ENCODE data around the gene PON1. TPM values are rescaled to one million over a fixed set of nuclear protein-coding genes. Genes with fewer than 3 reads are reported as not detected.

Gene PON1
- total and polyA plus RNA-seq, 2 of the 8 experiments (the other 6 are each of a cell fraction or from before 2014, with no cell fraction given), result not detected

- 95% methylated on average over 1 of the region's 1 CpG; no CpG with 5 or more reads in 1 of the 2 experiments for WGBS, 2 experiments (ENCODE audit: extremely low coverage in 1 of 2, insufficient coverage in 1 of 2, insufficient read length in 1 of 2, insufficient replicate concordance in 2 of 2, low coverage in 1 of 2, low lambda C conversion rate in 2 of 2, missing lambda C conversion rate in 1 of 2)
- ChIA-PET CTCF (ENCODE audit: partially characterized antibody) (no interaction called here), POLR2A (ENCODE audit: partially characterized antibody) (no interaction called here)
- Histone ChIP-seq H3K79me2 (ENCODE audit: control insufficient read depth in 1 of 2, insufficient read depth in 2 of 2, low read length in 2 of 2) (no peaks in the 10 kb centered on the region), H2BK120ac (replicated peaks; ENCODE audit: low read depth, low read length) (no peak overlapping the region), H2BK15ac (ENCODE audit: low read length) (no peak overlapping the region), H3K4ac (replicated peaks; ENCODE audit: insufficient read length, low read depth, low read length) (no peak overlapping the region), H3K56ac (replicated peaks; ENCODE audit: insufficient read length, low read depth, low read length) (no peak overlapping the region), H2BK20ac (ENCODE audit: low read length) (no peak overlapping the region), H3K9me3 (ENCODE audit: insufficient read depth in 2 of 2, low read depth in 1 of 2, low read length in 1 of 2) (no peaks in the 10 kb centered on the region), H3K23me2 (ENCODE audit: low read depth, low read length) (no peaks in the 10 kb centered on the region), H2BK5ac (ENCODE audit: low read depth, low read length) (no peak overlapping the region), H3K18ac (ENCODE audit: extremely low read depth, low read length) (no peak overlapping the region), H3K4me3 (ENCODE audit: extremely low read depth in 1 of 4, insufficient read depth in 2 of 4, low read depth in 3 of 4, low read length in 4 of 4) (no peak overlapping the region), H3K14ac (ENCODE audit: insufficient read length) (no peak overlapping the region), H3K23ac (ENCODE audit: insufficient read length) (no peak overlapping the region), H2AK5ac (ENCODE audit: low read depth, low read length) (no peak overlapping the region), H3K9ac (replicated peaks in 1 of 4; ENCODE audit: extremely low read depth in 1 of 4, low read depth in 3 of 4, low read length in 3 of 4) (no peak overlapping the region), H2AFZ (ENCODE audit: low read length) (no peak overlapping the region), H4K20me1 (replicated peaks in 1 of 2; ENCODE audit: control insufficient read depth in 1 of 2, insufficient read depth in 2 of 2, low read length in 2 of 2) (no peaks in the 10 kb centered on the region), H4K8ac (ENCODE audit: extremely low read depth, insufficient read depth, low read length) (no peak overlapping the region), H4K91ac (replicated peaks; ENCODE audit: insufficient read length, low read length) (no peak overlapping the region), H2BK12ac (ENCODE audit: low read depth, low read length) (no peak overlapping the region), H3K36me3 (ENCODE audit: control insufficient read depth in 2 of 4, insufficient read depth in 4 of 4, low read length in 3 of 4) (no peaks in the 10 kb centered on the region), H3K4me1 (replicated peaks in 1 of 4; ENCODE audit: control insufficient read depth in 3 of 4, insufficient read depth in 4 of 4, low read length in 3 of 4) (peaks cover 0 to 7% (median 1%) of the 10 kb centered on the region in 4 experiments; a peak in 2 of 7 replicates), H4K5ac (ENCODE audit: insufficient read length, low read depth, low read length) (no peak overlapping the region), H3K27ac (ENCODE audit: low read depth, low read length) (no peak overlapping the region), H3K79me1 (ENCODE audit: low read depth, low read length) (no peaks in the 10 kb centered on the region), H3K4me2 (ENCODE audit: insufficient read depth in 1 of 2, low read depth in 2 of 2, low read length in 2 of 2) (no peak overlapping the region), H3K27me3 (replicated peaks in 1 of 4; ENCODE audit: control insufficient read depth in 3 of 4, extremely low read depth in 1 of 4, insufficient read depth in 3 of 4, low read length in 3 of 4) (no peaks in the 10 kb centered on the region; a peak in 1 of 7 replicates)
- FAIRE-seq (no peak), DNase-seq (ENCODE audit: low read depth in 1 of 2, low spot score in 2 of 2) (no peak)
- TF ChIP-seq SIRT6 (IDR thresholded peaks at IDR 0.05; ENCODE audit: low read length) (no peak), GABPA (IDR thresholded peaks at IDR 0.05; ENCODE audit: borderline replicate concordance, insufficient read depth, low read length) (no peak), KDM4A (IDR thresholded peaks at IDR 0.05; ENCODE audit: low read depth, low read length, severe bottlenecking) (no peak), MAX (IDR thresholded peaks at IDR 0.05) (no peak), SIN3A (conservative IDR thresholded peaks at IDR 0.05 in 1 of 2, IDR thresholded peaks at IDR 0.05 in 1 of 2; ENCODE audit: low read depth in 1 of 2, low read length in 2 of 2) (no peak), TCF12 (IDR thresholded peaks at IDR 0.05; ENCODE audit: low read depth, low read length) (no peak), SRF (IDR thresholded peaks at IDR 0.05; ENCODE audit: low read depth, low read length) (no peak), CHD1 (IDR thresholded peaks at IDR 0.05; ENCODE audit: low read depth, low read length) (no peak), ZNF274 (IDR thresholded peaks at IDR 0.05; ENCODE audit: borderline replicate concordance, extremely low read depth, low read length) (no peak), EGR1 (IDR thresholded peaks at IDR 0.05; ENCODE audit: borderline replicate concordance, low read depth, low read length) (no peak), EP300 (IDR thresholded peaks at IDR 0.05; ENCODE audit: borderline replicate concordance in 1 of 2, low read depth in 2 of 2, low read length in 2 of 2) (no peak), SUZ12 (IDR thresholded peaks at IDR 0.05; ENCODE audit: low read length) (no peak), POLR2A (IDR thresholded peaks at IDR 0.05; ENCODE audit: control extremely low read depth in 1 of 2, low read depth in 2 of 2, low read length in 2 of 2) (no peak), BRCA1 (IDR thresholded peaks at IDR 0.05; ENCODE audit: low read depth, low read length) (no peak), RNF2 (IDR thresholded peaks at IDR 0.05; ENCODE audit: borderline replicate concordance, low read depth, low read length, missing control alignments, poor library complexity, severe bottlenecking) (no peak)
Observed at GRCh38 chr7:95319570-95319969, 4.8 kb downstream of the PON1 start.

Data from H1 (cell line).